Pulmonary artery endothelial cell (primary cell): ENCODE measurements around the gene LGSN. TPM values are rescaled to one million over a fixed set of nuclear protein-coding genes. Genes with fewer than 3 reads are reported as not detected.
"Not testable (repeated sequence)": the region's sequence is repeated elsewhere in the genome, so short reads cannot be mapped to it uniquely, and the experiment has no call there.

Experiments
- DNase-seq: peaks from one replicate; pipeline ENCODE4 v3.0.0-alpha.2; 2011; ENCODE audit warnings: low read depth, low spot score
- total RNA-seq: library from RNA; depleted of rRNA; stranded (reverse); fragments of >200 nt; gene quantifications from 2 replicates; pipeline ENCODE4 v1.2.3, GENCODE V29; 2014

Gene LGSN
- total RNA-seq, 1 donor from 2014 or later: not detected

GRCh38 chr6:63307581-63308246 is 12.1 kb downstream of the LGSN start:
- DNase-seq: no peak

GRCh38 chr6:63306420-63306819 is 13.4 kb downstream of the LGSN start:
- DNase-seq: no peak

GRCh38 chr6:63305277-63305676 is 14.5 kb downstream of the LGSN start:
- no peak for DNase-seq

- no peak for DNase-seq
Measured at GRCh38 chr6:63303476-63303875, 16.3 kb downstream of the LGSN start.

GRCh38 chr6:63299667-63300066 is 20.1 kb downstream of the LGSN start:
- DNase-seq: no peak

GRCh38 chr6:63295553-63296194 is 24.1 kb downstream of the LGSN start:
- no peak for DNase-seq

GRCh38 chr6:63290492-63291058 is 29.2 kb downstream of the LGSN start:
- DNase-seq: no peak

- DNase-seq: no peak
Measured at GRCh38 chr6:63289269-63289872, 30.4 kb downstream of the LGSN start.

GRCh38 chr6:63280639-63281180 is 39.1 kb downstream of the LGSN start:
- DNase-seq: no peak

GRCh38 chr6:63278916-63279315 is 40.9 kb downstream of the LGSN start:
- no peak for DNase-seq

GRCh38 chr6:63275953-63276352 is 43.8 kb downstream of the LGSN start:
- DNase-seq: no peak

GRCh38 chr6:63274795-63275430 is 44.9 kb downstream of the LGSN start:
- not testable (repeated sequence) for DNase-seq

GRCh38 chr6:63272397-63272796 is 47.4 kb downstream of the LGSN start:
- no peak for DNase-seq

- DNase-seq: no peak
Measured at GRCh38 chr6:63269470-63269869, 50.3 kb downstream of the LGSN start.

- DNase-seq: no peak
Measured at GRCh38 chr6:63268574-63268973, 51.2 kb downstream of the LGSN start.

- DNase-seq: no peak
Measured at GRCh38 chr6:63267828-63268227, 52.0 kb downstream of the LGSN start.

GRCh38 chr6:63267046-63267445 is 52.7 kb downstream of the LGSN start:
- no peak for DNase-seq

GRCh38 chr6:63263444-63263843 is 56.3 kb downstream of the LGSN start:
- DNase-seq: no peak

GRCh38 chr6:63261820-63262219 is 58.0 kb downstream of the LGSN start:
- no peak for DNase-seq

- no peak for DNase-seq
Measured at GRCh38 chr6:63259153-63259552, 60.6 kb downstream of the LGSN start.

- DNase-seq: no peak
Measured at GRCh38 chr6:63249875-63250482, 69.8 kb downstream of the LGSN start.
